Stimulated activated CD4-positive, alpha-beta T cell treated with anti-CD3 and anti-CD28 coated beads, Interleukin-4, amount 100 ng/mL, for 48 hours (primary cell): ENCODE results near the gene RNF31.
"Not testable (repeated sequence)": the region's sequence is repeated elsewhere in the genome, so short reads cannot be mapped to it uniquely, and the experiment has no call there.

Experiments
- DNase-seq, 2 donors: peaks; one replicate each; pipeline ENCODE4 v3.0.0-alpha.2; 2020; ENCODE audit warnings: low read depth in 2 of 2

RNF31 gene

GRCh38 chr14:24146978-24147760 lies at the start of gene RNF31:
Gene RNF31 (plus strand): TSS chr14:24147498. CDS start chr14:24147699, 201 bp downstream.
- peak; percentile 95 to 100 for DNase-seq

- DNase-seq, result no peak
Observed at GRCh38 chr14:24098229-24098926, 48.9 kb upstream of the RNF31 start.

- no peak for DNase-seq
Observed at GRCh38 chr14:24098927-24099813, 48.1 kb upstream of the RNF31 start.

- DNase-seq, result no peak
Observed at GRCh38 chr14:24100197-24100981, 46.9 kb upstream of the RNF31 start.

- DNase-seq, result no peak
Observed at GRCh38 chr14:24100982-24101494, 46.3 kb upstream of the RNF31 start.

- DNase-seq, result no peak
Observed at GRCh38 chr14:24102357-24103048, 44.8 kb upstream of the RNF31 start.

GRCh38 chr14:24103451-24103850 lies 43.8 kb upstream of the RNF31 start:
- no peak for DNase-seq

- DNase-seq, result not testable (repeated sequence)
Observed at GRCh38 chr14:24105609-24106239, 41.6 kb upstream of the RNF31 start.

GRCh38 chr14:24106672-24107271 lies 40.5 kb upstream of the RNF31 start:
- no peak for DNase-seq

GRCh38 chr14:24108336-24108874 lies 38.9 kb upstream of the RNF31 start:
- no peak for DNase-seq

- DNase-seq, result no peak
Observed at GRCh38 chr14:24110060-24110459, 37.2 kb upstream of the RNF31 start.

- no peak for DNase-seq
Observed at GRCh38 chr14:24110523-24110922, 36.8 kb upstream of the RNF31 start.

- DNase-seq, result no peak
Observed at GRCh38 chr14:24113379-24113800, 33.9 kb upstream of the RNF31 start.

- DNase-seq, result peak; percentile 72 to 80
Observed at GRCh38 chr14:24113801-24114531, 33.3 kb upstream of the RNF31 start.

- peak; percentile 96 to 98 for DNase-seq
Observed at GRCh38 chr14:24114532-24115421, 32.5 kb upstream of the RNF31 start, which contains the start of the genes DCAF11 and NRL. Gene DCAF11 (plus strand): TSS chr14:24114777. CDS start chr14:24115595, 818 bp downstream. Gene NRL (minus strand): TSS chr14:24114949. CDS start chr14:24082848, 32,101 bp downstream.

- no peak for DNase-seq
Observed at GRCh38 chr14:24115422-24116127, 31.7 kb upstream of the RNF31 start.
